HG03097 (cell line): Measurements from ENCODE around the gene PNPLA6.

ENCODE experiments used
- ATAC-seq: cut with Tn5 transposase; IDR thresholded peaks from one replicate; pipeline ENCODE4 v1.9.1; 2021; ENCODE audit not compliant: unreplicated experiment, low FRiP score

The PNPLA6 gene

DNA sequence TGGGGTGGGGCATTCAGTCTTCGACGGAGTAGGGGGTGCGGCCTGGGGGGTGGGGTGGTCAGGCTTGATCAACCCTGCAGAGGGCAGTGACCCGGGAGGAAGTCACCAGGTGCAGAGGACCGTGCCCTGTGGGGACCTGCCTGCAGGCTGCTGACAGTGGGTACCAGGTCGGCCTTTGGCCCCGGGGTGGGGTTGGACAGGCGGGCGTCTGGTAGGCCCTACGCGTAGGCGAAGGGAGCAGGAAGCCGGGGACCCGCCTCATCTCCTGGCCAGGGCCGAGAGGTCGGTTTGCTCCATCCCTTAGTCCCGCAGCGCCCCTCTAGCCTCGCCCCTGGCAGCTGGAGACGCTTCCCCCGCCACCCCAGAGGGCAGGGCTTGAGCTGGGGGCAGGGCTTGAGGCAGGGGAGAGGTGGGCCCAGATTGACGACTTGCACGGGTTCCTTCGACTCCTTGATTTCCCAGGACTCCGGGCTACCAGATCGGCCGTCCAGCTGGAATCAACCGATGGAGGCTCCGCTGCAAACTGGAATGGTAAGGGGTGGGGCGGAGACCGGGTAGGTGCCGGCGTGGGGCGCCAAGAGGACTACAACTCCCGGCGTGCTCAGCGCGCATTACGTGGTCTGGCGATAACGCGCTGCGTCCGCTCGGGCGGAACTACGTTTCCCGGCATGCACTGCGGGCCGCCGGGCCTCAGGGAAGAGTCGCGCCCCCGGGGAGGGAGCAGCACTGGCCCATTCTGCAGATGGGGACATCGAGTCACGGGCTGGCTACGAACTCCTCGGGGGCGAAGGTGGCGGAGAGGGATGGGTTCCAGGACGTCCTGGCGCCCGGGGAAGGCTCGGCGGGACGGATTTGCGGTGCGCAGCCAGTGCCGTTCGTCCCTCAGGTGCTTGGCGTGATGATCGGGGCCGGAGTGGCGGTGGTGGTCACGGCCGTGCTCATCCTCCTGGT, at the start of gene PNPLA6:
Gene PNPLA6, plus strand, starts transcription at position 671 of the 951 bp plus-strand sequence. Its CDS starts 72 bp downstream, at position 743.
- peak; percentile 67 for ATAC-seq

DNA sequence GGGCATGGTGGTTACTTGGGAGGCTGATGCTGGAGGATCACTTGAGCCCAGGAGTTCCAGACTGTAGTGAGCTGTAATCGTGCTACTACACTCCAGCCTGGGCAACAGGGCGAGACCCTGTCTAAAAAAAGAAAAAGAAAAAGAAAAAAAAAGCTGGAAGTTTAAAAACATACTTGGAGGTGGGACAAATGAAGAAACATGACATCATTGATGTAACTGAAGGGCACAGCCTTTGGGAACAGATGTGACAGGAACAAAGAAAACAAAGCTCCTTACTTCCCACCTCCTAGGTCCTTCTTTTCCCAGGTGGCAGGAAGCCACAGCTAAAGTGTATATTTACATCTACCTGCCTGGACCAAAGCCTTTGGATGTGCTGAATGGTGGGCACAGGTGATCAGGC, 48.6 kb upstream of the PNPLA6 start:
- ATAC-seq = no peak

DNA sequence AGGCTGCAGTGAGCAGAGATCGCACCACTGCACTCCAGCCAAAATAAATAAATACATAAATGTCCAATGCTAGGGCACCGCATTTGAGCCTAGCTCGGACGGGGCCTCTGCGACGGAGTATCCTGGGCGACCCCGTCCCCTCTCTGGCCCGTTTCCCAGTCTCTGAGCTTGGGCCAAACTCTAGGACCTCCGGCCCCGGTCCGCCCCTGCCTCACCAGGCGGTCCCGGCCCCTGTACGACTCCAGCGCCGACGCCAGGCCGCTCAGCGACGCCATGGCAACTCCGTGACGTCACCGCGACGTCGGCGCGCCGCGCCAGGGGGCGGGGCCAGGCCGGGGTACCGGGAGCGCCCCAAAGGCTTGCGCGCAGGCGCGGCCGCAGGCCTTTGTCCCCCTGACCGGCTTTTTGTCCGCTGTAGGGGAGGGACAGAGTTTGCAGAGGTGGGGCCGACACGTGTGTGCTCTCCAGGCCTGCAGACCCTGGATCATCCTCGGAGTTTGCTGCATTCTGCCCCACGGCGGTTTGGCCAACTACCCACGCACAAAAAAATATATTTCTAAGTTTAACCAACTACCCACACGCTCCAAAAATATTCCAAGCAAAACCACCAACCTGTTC, 46.7 kb upstream of the PNPLA6 start, which contains the start of gene PEX11G:
Gene PEX11G, minus strand, starts transcription at position 300 of the 618 bp plus-strand sequence. Its CDS starts 25 bp downstream, at position 275.
- ATAC-seq = peak; percentile 64

DNA sequence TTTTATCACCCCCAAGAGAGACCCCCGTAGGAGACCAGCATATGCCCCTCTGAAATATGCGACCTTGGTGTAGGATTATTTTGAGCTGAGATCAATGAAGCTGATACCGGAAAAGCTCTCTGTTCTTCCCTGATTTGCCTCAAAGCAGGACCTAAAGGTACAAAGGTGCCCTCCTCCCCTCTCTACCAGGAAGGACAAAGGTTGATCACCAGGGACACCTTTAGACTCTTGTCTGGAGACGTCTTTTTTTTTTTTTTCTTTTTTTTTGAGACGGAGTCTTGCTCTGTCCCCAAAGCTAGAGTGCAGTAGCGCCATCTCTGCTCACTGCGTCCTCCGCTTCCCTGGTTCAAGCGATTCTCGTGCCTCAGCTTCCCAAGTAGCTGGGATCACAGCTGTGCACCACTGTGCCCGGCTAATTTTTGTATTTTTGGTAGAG, 45.9 kb upstream of the PNPLA6 start:
- no peak for ATAC-seq

DNA sequence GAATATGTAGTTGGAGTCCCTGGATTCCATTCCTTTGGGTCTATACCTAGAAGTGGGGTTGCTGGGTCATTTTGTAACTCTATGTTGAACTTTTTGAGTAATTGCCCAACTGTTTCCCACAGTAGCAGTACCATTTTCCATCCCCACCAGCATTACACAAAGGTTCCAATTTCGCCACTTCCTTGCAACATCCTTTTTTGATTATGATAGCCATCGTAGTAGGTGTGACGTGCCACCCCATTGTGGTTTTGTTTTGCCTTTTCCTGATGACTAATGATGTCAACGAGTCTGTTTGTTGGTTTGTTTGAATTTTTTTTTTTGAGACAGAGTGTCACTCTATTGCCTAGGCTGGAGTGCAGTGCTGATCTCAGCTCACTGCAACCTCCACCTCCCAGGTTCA, 43.4 kb upstream of the PNPLA6 start:
- ATAC-seq = no peak

DNA sequence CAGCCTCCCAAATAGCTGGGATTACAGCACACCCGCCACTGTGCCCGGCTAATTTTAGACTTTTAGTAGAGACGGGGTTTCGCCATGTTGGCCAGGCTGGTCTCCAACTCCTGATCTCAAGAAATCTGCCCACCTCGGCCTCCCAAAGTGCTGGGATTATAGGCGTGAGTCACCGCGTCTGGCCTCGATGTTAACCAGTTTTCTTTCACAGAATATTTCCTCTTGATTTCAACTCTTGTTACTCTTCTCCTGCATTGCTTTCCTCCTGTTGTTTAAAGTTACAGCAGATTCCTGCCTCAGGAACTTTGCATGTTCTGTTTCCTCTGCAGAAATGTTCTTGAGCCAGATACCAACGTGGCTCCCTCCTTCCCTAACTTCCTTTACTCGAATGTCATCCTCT, 43.0 kb upstream of the PNPLA6 start:
- ATAC-seq = no peak

DNA sequence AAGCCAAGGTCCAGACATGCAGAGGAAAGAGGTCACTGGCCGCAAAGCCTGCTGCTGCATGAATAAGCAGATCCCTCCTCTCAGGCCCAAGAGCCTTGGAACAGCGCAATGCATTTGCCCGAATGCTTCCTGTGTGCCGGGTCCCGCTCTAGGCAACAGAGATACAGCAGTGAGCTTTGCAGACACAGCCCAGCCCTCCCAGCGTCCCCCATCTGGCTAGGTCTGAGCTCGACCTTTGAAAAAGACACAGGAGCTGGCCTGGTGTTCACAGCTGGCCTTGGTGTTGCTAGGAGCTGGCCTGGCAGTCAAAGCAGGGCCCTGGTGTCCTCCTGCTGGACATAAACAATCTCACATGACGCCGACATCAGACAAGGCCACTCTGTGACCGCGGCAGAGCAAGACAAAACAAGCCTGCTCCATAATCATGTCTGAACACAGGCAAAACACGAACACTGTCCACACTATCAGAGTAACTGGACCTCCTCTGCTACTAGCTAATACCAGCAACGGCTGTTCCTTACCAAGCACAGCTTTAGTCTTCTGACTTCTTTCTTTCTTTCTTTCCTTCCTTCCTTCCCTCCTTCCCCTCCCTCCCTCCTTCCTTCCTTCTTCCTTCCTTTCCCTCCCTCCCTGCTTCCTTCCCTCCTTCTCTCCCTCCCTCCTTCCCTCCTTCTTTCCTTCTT, 41.0 kb upstream of the PNPLA6 start:
- ATAC-seq = no peak

DNA sequence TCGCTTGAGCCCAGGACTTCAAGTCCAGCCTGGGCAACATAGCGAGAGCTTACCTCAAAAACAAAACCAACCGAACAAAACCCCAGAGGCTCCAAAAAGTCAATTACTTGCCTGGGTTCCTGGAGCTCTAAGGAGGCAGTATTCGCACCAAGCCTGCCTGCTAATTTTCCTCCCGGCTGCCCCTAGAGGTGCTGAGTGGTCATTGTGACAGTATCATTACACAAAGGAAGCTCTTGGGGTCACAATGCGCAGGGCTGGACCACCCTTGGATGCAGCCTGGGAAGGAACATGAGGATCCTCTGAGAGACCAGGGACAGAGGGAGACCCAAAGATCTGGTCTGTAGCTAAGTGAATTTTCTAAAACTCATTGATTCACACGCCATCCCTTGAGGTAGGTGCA, 38.2 kb upstream of the PNPLA6 start:
- no peak for ATAC-seq

DNA sequence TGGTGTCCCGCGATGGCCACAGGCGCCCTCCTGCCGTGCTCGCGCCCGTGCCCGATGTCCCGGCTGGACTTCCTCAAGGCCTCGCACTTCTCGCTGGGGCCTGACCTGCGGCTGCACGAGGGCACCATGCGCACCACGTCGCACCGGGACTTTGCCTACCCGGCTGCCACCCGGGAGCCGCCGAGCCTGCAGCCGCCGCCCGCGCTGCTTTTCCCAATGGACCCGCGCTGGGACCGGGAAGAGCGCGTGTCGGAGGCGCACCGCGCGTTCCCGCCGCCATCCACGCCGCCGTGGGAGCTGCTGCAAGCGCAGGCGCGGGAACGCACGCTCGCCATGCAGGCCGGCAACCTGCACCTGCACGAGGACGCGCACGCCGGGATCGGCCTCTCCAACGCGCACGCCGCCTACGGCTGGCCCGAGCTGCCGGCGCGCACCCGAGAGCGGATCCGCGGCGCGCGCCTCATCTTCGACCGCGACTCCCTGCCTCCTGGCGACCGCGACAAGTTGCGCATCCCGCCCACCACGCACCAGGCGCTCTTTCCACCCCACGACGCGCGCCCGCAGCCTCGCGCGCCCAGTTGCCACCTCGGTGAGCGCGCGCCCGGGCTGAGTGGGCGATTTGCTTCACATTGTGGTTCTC, 34.6 kb upstream of the PNPLA6 start:
- ATAC-seq = no peak

DNA sequence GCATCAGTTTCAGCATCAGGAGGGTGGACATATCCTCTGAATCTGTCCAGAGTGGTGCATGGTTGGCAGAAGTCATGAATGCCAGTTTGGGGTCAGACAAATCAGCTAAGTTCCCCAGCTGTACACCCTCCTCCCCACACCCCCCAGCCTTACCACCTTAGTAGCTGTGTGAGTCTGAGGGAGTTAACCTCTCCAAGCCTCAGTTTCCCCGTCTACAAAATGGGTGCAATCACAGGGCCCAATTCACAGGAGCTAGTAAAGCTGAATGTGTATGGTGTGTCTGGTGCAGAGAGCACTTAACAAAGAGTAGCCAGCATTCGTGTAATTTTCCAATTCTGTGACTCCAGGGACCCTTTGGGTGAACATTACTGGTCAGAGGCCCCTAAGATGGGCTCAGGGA, 33.0 kb upstream of the PNPLA6 start:
- no peak for ATAC-seq

DNA sequence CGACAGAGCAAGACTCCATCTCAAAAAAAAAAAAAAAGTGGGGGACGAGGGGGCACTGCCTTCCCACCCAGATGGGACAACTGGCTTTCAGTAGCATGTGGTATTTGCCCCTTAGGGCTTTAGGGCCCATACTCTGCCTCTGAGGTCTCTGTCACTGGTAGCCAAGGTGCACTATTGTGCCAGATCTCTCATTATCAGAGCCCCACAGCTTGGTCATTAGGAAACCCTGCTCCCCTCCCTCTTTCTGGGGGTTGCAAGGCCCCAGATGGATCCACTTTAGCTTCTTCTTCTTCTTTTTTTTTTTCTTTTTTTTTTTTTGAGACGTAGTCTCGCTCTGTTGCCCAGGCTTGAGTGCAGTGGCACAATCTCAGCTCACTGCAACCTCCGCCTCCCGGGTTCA, 30.8 kb upstream of the PNPLA6 start:
- no peak for ATAC-seq

DNA sequence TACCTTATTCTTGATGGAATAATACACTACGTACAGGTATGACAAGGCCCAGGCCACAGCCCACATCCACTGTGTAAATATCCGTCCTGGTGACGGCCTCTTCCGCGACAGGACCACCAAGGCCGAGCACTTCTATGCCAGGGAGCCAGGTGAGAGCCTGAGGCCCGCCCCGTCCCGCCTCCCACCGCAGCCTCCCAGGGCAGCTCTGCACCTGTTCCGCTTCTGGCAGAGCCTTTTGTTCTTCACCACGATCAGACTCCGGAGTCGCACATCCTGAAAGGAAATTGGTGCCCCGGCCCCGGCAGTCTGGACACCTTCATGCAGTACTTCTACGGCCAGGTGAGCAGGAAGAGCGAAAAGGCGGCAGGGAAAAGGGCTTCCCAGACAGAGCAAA, 30.2 kb upstream of the PNPLA6 start:
- no peak for ATAC-seq

DNA sequence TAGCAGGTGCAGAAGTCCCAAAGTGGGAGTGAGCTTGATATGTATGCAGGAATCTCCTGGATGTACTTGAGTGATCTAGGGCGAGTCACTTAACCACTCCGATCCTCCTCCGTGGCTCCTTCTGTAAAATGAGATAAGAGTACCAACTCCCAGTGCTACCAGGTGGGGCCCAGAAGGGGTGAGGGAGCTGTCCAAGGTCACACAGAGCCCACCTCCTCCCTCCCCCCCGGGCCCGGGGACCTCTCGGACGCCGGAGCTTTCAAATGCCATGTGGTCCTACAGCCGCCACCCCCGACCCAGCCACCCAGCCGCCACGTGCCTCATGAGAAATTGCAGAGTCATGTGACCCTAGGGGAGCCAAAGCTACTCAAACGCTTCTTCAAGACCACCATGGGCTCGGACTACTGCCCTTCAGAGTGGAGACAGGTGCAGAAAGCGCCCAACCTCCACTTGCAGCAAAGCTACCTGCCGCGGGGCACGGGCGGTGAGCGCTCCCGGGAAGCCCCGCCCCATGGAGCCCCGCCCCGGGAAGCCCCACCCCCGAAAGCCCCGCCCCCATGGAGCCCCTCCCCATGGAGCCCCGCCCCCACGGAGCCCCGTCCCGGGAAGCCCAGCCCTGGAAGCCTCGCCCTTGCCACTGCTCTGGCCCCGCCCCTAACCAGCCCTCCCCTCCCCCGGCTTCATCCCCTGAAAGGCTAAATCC, 29.7 kb upstream of the PNPLA6 start:
- ATAC-seq = no peak

DNA sequence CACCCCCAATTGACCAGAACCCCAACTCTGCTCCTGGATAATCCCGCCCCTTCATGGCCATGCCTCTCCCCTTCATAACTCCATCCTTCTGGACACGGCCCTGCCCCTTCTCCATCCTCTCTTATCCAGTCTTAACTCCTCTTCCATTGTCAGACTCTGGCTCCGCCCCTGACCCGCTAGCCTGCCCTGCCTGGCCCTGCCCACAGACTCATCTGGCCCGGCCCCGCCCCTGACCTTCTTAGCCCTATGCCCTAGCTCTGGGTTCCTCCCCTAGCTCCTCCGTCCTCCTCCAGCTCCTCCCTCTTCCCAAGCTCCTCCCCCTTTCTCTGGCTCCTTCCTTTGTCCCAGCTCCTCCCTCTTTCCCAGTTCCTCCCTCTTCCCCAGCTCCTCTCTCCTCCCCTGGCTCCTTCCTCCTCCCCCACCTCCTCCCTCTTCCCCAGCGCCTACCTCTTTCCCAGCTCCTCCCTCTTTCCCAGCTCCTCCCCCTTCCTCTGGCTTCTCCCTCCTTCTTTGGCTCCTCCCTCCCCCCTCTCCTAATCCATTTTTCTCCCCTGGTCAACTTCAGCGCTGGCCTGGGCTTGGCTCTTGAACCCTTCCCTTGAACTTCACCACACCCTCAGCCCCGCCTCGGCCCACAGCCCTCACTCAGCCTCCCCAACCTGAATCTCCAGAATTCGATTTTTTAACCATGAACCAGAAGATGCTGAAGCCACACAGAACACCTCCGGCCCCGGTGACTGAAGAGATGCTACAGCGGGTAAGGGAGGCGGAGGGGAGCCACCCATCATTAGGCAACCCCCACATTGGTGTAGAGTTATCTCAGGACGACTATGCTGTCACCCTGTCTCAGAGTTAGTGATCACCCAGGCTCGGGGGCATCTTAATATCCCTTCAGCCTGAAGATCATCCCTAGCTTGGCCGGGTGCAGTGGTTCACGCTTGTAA, 28.9 kb upstream of the PNPLA6 start:
- ATAC-seq = no peak

DNA sequence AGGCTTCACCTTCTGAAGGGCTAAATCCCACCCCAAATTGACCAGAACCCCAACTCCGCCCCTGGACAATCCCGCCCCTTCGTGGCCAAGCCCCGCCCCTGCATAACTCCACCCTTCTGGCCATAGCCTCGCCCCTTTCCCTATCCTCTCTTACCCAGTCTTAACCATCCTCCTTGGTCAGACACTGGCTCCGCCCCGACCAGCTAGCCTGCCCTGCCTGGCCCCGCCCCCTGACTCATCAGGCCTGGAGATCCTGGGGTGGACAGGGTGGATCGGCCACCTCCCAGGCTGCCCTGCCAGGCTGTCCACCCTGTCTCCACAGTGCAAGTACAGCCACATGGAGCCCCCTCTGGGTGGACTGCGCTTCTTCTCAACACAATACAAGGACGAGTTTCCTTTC, 27.6 kb upstream of the PNPLA6 start:
- no peak for ATAC-seq

DNA sequence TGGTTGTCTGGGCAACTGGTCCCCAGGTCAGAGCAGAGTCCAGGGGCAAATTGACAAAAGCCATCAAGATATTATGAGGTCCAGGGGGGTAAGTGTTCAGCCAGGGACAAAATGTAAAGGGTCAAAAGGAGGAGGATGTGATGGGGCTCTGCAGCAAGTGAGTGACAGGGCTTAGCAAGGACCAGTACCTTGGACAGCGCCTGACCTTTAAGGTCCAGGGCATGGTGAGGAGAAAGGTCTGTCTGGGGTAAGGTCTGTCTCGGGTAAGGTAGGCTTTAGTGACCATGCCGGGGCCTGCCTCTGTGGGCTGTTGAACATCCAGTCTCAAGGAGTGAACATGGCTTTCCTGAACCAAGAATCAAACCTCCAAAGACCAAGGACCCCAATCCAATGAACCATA, 25.9 kb upstream of the PNPLA6 start:
- no peak for ATAC-seq

DNA sequence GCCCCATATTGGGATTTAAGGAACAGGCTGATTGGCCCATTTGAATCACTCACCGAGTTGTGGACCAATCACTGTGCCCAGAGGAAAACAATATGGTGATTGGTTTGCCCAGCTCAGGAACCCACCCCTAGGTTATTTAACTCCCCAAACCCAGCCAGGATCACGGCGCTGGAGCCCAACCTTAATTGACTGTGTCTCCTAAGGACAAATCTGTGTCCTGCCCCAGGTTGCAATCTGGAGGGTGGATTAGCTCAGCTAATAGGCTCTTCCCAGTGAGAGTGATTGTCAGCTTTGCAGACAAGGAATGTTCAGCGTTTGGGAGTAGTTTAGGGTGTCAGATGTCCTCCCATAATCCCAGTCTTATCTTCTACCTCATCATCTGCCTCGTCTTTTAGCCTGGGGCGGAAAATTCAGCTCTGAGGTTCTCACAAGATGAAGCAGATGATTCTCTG, 23.1 kb upstream of the PNPLA6 start:
- no peak for ATAC-seq

DNA sequence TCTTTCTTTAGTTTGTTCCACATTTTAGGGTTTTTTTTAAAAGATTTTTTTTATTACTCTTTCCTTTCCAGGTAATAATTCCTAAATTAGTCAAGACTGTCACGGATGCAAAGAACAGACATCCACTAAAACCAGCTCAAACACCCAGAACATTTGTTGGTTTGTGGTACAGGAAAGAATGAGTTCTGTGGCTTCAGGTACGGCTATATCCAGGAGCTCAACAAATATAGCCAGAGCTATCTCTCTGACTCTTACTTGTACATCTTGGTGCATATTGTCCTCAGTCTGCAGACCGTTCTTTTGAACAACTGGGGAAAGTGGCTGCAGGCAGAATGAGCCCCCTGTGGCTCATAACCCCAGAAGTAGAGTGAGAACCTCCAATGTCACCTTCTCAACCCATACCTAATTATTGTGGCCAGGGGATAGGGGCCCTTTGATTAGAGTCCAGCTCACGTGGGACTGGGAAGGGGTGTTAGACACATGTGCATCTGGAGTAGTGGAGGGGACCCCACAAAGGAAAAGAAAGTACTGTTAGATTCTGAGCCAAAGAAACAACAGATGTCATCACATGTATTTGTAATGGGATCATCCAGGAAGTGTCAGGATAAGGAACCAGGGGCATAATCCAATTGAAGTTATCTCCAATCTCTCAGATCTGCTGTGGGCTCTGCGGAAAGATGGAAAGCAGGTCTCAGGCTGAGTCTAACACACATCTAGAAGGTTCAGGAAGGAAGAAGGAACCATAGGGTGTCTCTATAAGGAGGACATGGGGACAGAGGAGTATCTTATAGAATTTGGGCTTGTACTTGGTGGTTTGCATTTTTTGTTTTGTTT, 21.5 kb upstream of the PNPLA6 start:
- ATAC-seq = no peak
